BLaER1 treated with 17β-estradiol and CSF1 and Interleukin-3, amounts not matched to agents 10 nM and 100 nM (cell line): Measurements from ENCODE around the gene CFAP410.

Experiments used
- H3K27ac ChIP-seq, 11 experiments: shearing (Covaris generic); formaldehyde crosslinking; 2 replicates each; pipeline ENCODE4 v1.8.1; 2022
- H3K27me3 ChIP-seq, 11 experiments: shearing (Covaris generic); formaldehyde crosslinking; 2 replicates each; pipeline ENCODE4 v1.8.1; 2022
- H3K36me3 ChIP-seq, 11 experiments: shearing (Covaris generic); formaldehyde crosslinking; 2 replicates each; pipeline ENCODE4 v1.8.1; 2022
- H3K4me1 ChIP-seq, 10 experiments: shearing (Covaris generic); formaldehyde crosslinking; 2 replicates each; pipeline ENCODE4 v1.8.1; 2022
- H3K4me2 ChIP-seq, 11 experiments: shearing (Covaris generic); formaldehyde crosslinking; 2 replicates each; pipeline ENCODE4 v1.8.1; 2022
- H3K4me3 ChIP-seq, 10 experiments: shearing (Covaris generic); formaldehyde crosslinking; 2 replicates each; pipeline ENCODE4 v1.8.1; 2022
- H3K9ac ChIP-seq, 11 experiments: shearing (Covaris generic); formaldehyde crosslinking; 2 replicates each; pipeline ENCODE4 v1.8.1; 2022
- H3K9me3 ChIP-seq, 11 experiments: shearing (Covaris generic); formaldehyde crosslinking; replicated peaks in 1 of 11; 2 replicates each; pipeline ENCODE4 v1.8.1; 2022
- H4K20me1 ChIP-seq, 11 experiments: shearing (Covaris generic); formaldehyde crosslinking; 2 replicates each; pipeline ENCODE4 v1.8.1; 2022
- Cebpa-rat ChIP-seq, 11 experiments: shearing (Covaris generic); IDR thresholded peaks; 2 replicates each; pipeline ENCODE4 v1.8.1; 2022

The CFAP410 gene

GRCh38 chr21:44378646-44379514 is 39.7 kb upstream of the CFAP410 start:
- H3K4me1 ChIP-seq: peaks cover 36 to 47% (median 43%) of the 10 kb centered on the region in 10 experiments
- H4K20me1 ChIP-seq: peaks cover 0 to 58% (median 39%) of the 10 kb centered on the region in 11 experiments; a peak in 15 of 22 replicates
- no peak overlapping the region for H3K4me3 ChIP-seq
- H3K27ac ChIP-seq: peak overlapping the region in 1 of 11 experiments; percentile 90; a peak in 1 of 22 replicates
- peaks cover 86 to 99% (median 96%) of the 10 kb centered on the region in 11 experiments for H3K36me3 ChIP-seq
- TF ChIP-seq Cebpa-rat (IDR thresholded peaks at IDR 0.05): no peak
- no peak overlapping the region for H3K9ac ChIP-seq
- no peaks in the 10 kb centered on the region for H3K27me3 ChIP-seq
- peaks cover 29 to 75% (median 50%) of the 10 kb centered on the region in 11 experiments for H3K9me3 ChIP-seq
- H3K4me2 ChIP-seq: no peak overlapping the region

DNA sequence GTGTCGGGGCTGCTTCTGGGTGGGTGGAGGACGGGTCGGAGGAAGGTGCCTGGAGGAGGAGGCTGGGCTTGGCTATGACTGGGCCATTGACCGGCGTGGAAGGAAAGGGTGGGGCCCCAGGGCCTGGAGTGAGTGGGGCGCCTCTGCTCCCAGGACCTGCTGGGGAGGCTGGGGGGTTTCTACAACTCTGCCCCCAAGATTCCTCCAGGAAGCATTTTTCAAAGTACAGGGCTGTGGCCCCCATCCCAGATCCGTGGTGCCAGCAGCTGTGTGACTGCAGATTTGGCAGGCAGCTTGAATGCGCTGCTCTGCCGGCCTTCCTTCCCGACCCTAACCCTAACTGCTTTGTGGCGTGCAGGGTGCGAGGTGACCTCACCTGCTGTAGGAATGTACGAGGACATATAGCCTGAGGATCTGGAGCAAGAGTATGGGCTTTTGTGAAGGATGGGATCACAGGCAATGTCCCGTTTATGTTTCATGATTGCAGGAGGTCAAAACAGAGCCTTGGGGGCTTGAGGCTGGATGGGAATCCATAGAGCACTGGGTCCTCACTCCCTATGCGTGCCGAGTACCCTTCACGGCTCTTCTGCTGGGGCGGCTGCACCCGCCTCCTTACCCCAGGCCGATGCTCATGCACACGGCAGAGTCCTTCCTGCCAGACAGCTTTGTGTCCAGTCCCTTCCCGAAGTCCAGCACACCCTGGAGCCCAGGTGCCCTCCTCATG is 38.9 kb upstream of the CFAP410 start:
- Histone ChIP-seq H3K4me2 (peak overlapping the region in 9 of 11 experiments; percentile 79 to 94 (median 85); a peak in 15 of 22 replicates), H3K9ac (peak overlapping the region in 3 of 11 experiments; percentile 11 to 68 (median 31); a peak in 1 of 22 replicates), H3K36me3 (peaks cover 84 to 99% (median 96%) of the 10 kb centered on the region in 11 experiments), H3K9me3 (peaks cover 29 to 75% (median 46%) of the 10 kb centered on the region in 11 experiments), H4K20me1 (peaks cover 0 to 58% (median 39%) of the 10 kb centered on the region in 11 experiments; a peak in 15 of 22 replicates), H3K27ac (peak overlapping the region in 7 of 11 experiments; percentile 6 to 90 (median 86); a peak in 6 of 22 replicates), H3K4me1 (peaks cover 44 to 53% (median 51%) of the 10 kb centered on the region in 10 experiments), H3K4me3 (no peak overlapping the region), H3K27me3 (no peaks in the 10 kb centered on the region)
- no peak for TF ChIP-seq Cebpa-rat (IDR thresholded peaks at IDR 0.05)

DNA sequence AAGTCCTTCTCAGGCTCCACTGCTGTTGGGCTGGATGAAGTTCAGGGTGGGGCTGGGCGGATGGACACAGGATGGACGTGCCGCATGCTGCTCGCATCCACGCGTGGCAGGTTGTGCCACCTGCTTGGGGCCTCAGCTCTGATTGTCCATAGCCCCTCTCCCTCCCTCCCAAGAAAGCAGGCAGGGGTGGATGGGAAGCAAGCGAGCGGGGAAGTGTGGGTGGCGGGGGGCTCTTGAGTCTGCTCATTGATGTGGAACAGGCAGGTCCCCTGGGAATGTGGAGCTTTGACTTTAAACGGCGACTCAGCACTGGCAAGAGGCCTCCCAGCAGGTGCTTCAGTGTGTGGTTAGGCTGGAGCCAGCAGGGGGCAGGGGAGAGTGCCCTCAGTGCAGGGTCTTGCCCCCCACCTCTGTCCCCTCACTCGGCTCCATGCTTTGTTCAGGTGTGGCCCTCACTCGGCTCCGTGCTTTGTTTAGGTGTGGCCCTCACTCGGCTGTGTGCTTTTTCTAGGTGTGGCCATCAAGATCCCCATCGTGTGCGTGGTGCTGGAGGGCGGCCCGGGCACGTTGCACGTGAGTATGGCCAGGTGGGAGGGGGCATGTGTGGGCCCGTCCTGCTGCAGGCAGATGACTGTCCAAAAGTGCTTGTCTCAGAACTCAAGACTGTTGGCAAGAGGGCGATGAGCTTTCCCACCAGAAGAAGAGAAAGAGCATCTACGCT is 38.2 kb upstream of the CFAP410 start:
- H3K27ac ChIP-seq: peak overlapping the region in 8 of 11 experiments; percentile 12 to 90 (median 86); a peak in 14 of 22 replicates
- no peak for TF ChIP-seq Cebpa-rat (IDR thresholded peaks at IDR 0.05)
- H3K4me2 ChIP-seq: peak overlapping the region; percentile 79 to 99 (median 85)
- H3K9me3 ChIP-seq: peaks cover 21 to 75% (median 38%) of the 10 kb centered on the region in 11 experiments
- H3K9ac ChIP-seq: peak overlapping the region in 10 of 11 experiments; percentile 23 to 74 (median 48); a peak in 14 of 22 replicates
- H3K4me3 ChIP-seq: peak overlapping the region in 5 of 10 experiments; percentile 33 to 46 (median 42); a peak in 7 of 20 replicates
- peaks cover 47 to 58% (median 55%) of the 10 kb centered on the region in 10 experiments for H3K4me1 ChIP-seq
- H3K27me3 ChIP-seq: no peaks in the 10 kb centered on the region
- peaks cover 0 to 59% (median 37%) of the 10 kb centered on the region in 11 experiments; a peak in 15 of 22 replicates for H4K20me1 ChIP-seq
- peaks cover 84 to 99% (median 96%) of the 10 kb centered on the region in 11 experiments for H3K36me3 ChIP-seq

- TF ChIP-seq Cebpa-rat (IDR thresholded peaks at IDR 0.05): no peak
- H3K27ac ChIP-seq: peak overlapping the region in 8 of 11 experiments; percentile 81 to 90 (median 86); a peak in 15 of 22 replicates
- H3K9ac ChIP-seq: peak overlapping the region in 9 of 11 experiments; percentile 31 to 76 (median 58); a peak in 14 of 22 replicates
Measured at GRCh38 chr21:44376606-44377005, 37.4 kb upstream of the CFAP410 start.

GRCh38 chr21:44375761-44376241 is 36.6 kb upstream of the CFAP410 start:
- Histone ChIP-seq H3K9me3 (peaks cover 19 to 75% (median 33%) of the 10 kb centered on the region in 11 experiments), H3K36me3 (peaks cover 83 to 100% (median 97%) of the 10 kb centered on the region in 11 experiments), H4K20me1 (peaks cover 0 to 71% (median 39%) of the 10 kb centered on the region in 11 experiments; a peak in 16 of 22 replicates)

More at GRCh38 chr21:44376606-44377005, 37.4 kb upstream of the CFAP410 start:
- H3K9me3 ChIP-seq: peaks cover 19 to 75% (median 35%) of the 10 kb centered on the region in 11 experiments
- H3K27me3 ChIP-seq: no peaks in the 10 kb centered on the region
- H3K4me3 ChIP-seq: peak overlapping the region in 5 of 10 experiments; percentile 33 to 46 (median 42); a peak in 6 of 20 replicates
- peaks cover 0 to 67% (median 37%) of the 10 kb centered on the region in 11 experiments; a peak in 15 of 22 replicates for H4K20me1 ChIP-seq
- peaks cover 84 to 99% (median 96%) of the 10 kb centered on the region in 11 experiments for H3K36me3 ChIP-seq
- peak overlapping the region; percentile 79 to 99 (median 85) for H3K4me2 ChIP-seq
- peaks cover 47 to 66% (median 61%) of the 10 kb centered on the region in 10 experiments for H3K4me1 ChIP-seq

DNA sequence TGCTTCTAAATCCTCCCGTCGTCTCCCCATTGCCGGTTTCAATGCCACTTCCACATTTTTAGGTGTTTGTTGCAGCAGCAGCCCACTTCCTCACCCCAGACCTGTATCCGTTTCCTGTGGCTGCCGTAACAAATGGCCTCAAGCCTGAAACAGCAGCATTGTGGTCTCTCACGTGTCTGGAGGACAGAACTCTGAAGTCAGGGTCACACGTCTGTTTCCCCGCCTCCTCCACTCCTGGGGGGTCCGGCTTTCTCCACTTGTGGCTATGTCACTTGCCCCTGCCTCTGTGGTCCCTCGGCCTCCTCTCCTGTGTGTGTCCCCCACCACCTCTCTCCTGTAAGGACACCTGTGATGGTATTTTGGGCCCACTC is 36.1 kb upstream of the CFAP410 start:
- peak overlapping the region in 8 of 10 experiments; percentile 6 to 51 (median 44); a peak in 11 of 20 replicates for H3K4me3 ChIP-seq
- peak in 8 of 11 experiments; percentile 71 to 92 (median 88); a peak in 16 of 22 replicates for TF ChIP-seq Cebpa-rat (IDR thresholded peaks at IDR 0.05)
- peak overlapping the region; percentile 79 to 99 (median 85) for H3K4me2 ChIP-seq
- H3K9ac ChIP-seq: peak overlapping the region; percentile 4 to 76 (median 59); a peak in 19 of 22 replicates
- H3K36me3 ChIP-seq: peaks cover 83 to 100% (median 97%) of the 10 kb centered on the region in 11 experiments
- peak overlapping the region; percentile 66 to 90 (median 83) for H3K27ac ChIP-seq
- peaks cover 0 to 71% (median 39%) of the 10 kb centered on the region in 11 experiments; a peak in 17 of 22 replicates for H4K20me1 ChIP-seq
- H3K4me1 ChIP-seq: peaks cover 47 to 68% (median 62%) of the 10 kb centered on the region in 10 experiments
- H3K27me3 ChIP-seq: no peaks in the 10 kb centered on the region
- H3K9me3 ChIP-seq: peaks cover 16 to 75% (median 33%) of the 10 kb centered on the region in 11 experiments

More at GRCh38 chr21:44375761-44376241, 36.6 kb upstream of the CFAP410 start:
- no peak for TF ChIP-seq Cebpa-rat (IDR thresholded peaks at IDR 0.05)
- Histone ChIP-seq H3K27ac (peak overlapping the region; percentile 66 to 90 (median 83)), H3K4me3 (peak overlapping the region in 7 of 10 experiments; percentile 3 to 46 (median 23); a peak in 8 of 20 replicates), H3K4me2 (peak overlapping the region; percentile 79 to 99 (median 85)), H3K9ac (peak overlapping the region; percentile 4 to 76 (median 59); a peak in 19 of 22 replicates), H3K27me3 (no peaks in the 10 kb centered on the region), H3K4me1 (peaks cover 47 to 68% (median 62%) of the 10 kb centered on the region in 10 experiments)

DNA sequence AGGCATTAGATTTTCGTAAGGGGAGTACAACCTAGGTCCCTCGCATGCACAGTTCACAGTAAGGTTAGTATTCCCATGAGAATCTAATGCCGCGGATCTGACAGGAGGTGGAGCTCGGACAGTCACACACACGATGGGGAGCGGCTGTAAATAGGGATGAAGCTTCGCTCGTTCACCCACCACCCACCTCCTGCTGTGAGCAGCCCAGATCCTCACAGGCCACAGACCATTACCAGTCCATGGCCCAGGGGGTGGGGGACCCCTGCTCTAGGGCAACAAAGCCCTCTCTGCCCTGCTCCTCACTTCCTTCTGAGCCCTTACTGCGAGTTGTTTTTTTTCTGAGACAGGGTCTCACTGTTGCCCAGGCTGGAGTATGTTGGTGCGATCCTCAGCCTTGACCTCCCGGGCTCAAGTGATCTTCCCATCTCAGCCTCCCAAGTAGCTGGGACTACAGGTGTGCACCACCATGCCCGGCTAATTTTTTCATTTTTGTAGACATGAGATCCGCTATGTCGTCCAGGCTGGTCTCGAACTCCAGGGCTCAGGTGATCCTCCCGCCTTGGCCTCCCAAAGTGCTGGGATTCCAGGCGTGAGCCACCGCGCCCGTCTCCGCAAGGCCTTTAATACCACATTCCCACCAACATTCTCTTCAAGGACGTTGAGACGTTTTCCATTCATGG is 35.6 kb upstream of the CFAP410 start:
- no peak for TF ChIP-seq Cebpa-rat (IDR thresholded peaks at IDR 0.05)
- Histone ChIP-seq H3K4me3 (peak overlapping the region in 9 of 10 experiments; percentile 6 to 51 (median 42); a peak in 15 of 20 replicates), H3K36me3 (peaks cover 83 to 100% (median 97%) of the 10 kb centered on the region in 11 experiments), H3K27me3 (no peaks in the 10 kb centered on the region), H4K20me1 (peaks cover 0 to 70% (median 38%) of the 10 kb centered on the region in 11 experiments; a peak in 17 of 22 replicates), H3K27ac (peak overlapping the region; percentile 65 to 90 (median 83); a peak in 21 of 22 replicates), H3K4me2 (peak overlapping the region; percentile 79 to 99 (median 85)), H3K4me1 (peaks cover 47 to 68% (median 62%) of the 10 kb centered on the region in 10 experiments), H3K9me3 (peaks cover 11 to 70% (median 29%) of the 10 kb centered on the region in 11 experiments; a peak in 20 of 22 replicates), H3K9ac (peak overlapping the region in 8 of 11 experiments; percentile 47 to 76 (median 68); a peak in 15 of 22 replicates)
